Measurements from ENCODE around the gene MPG.
"Not testable (repeated sequence)": the region's sequence is repeated elsewhere in the genome, so short reads cannot be mapped to it uniquely, and the experiment has no call there.

The MPG gene

GRCh38 chr16:112153-112840, 34.3 kb downstream of the MPG start:
- DNase-seq (ENCODE audit: low read depth in 2 of 3, low spot score in 2 of 3): no peak

DNA sequence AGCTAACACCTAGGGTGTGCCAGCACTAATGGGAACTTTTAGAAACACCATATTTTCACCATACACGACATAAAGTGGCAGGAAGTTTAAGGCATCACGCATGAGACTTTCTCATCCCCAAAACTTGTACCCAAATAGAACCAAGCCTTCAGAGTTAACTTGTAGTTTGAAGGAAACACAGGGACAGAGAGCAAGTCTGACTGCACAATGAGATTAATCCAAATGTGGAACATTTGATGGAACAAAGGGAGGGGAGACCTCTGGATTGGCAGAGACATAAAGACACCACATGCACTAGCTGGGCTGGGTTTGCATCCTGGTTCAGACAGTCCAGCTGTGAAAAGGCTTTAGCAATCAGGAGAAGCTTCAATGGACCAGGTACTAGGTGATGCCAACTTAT, 36.3 kb downstream of the MPG start:
- DNase-seq (ENCODE audit: low read depth in 2 of 3, low spot score in 2 of 3): no peak

- DNase-seq (ENCODE audit: low read depth in 2 of 3, low spot score in 2 of 3): no peak
Measured at GRCh38 chr16:116015-116414, 38.0 kb downstream of the MPG start.

DNA sequence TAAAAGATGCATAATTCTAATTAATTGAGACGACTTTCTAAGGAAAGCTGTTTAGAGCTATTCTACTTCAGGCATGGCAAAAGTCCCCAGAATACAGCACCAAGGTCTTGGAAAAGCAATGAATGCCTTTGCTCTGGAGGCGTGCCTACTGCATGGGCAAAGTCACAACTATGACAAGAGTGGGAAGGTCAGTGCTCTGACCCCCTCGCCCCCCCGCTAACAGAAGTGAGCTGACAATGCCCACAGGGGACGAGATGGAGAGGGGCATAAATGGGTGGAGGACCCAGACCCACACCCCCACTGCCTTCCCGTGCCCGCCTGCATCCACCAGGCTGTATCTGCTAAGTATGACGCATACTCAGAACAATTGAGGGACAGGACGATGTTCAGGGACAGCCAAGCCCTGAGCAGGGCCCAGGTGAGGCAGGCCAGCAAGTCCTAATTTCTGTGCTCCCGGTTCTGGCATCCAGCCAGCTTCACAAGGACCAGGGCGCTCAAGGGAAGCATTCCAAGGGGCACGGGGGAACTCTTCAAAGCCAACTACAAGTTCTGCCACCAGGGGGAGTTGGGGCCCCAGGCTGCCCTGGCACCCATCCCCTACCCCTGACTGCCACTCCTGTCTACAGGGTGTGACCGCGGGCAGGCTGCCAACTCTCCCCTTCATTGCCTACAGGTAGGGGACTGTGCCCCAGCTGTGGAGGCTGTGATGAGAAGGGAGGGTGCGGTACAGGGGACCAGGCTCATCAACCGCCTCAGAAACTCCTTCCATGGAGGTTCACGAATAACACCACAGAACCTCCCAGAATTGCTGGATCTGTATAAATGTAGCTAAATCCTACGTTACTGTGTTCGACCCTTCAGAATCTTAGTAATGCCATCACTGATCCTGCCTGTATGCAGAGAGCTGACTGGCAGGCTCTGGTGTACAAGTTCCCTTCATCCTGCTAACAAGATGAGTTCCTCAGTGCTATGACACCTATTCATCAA, 39.6 kb downstream of the MPG start:
- peak in 1 of 3 experiments; percentile 32 for DNase-seq (ENCODE audit: low read depth in 2 of 3, low spot score in 2 of 3)

GRCh38 chr16:118857-119256, 40.8 kb downstream of the MPG start:
- no peak for DNase-seq (ENCODE audit: low read depth in 2 of 3, low spot score in 2 of 3)

GRCh38 chr16:119295-119694, 41.3 kb downstream of the MPG start:
- DNase-seq (ENCODE audit: low read depth in 2 of 3, low spot score in 2 of 3): no peak

DNA sequence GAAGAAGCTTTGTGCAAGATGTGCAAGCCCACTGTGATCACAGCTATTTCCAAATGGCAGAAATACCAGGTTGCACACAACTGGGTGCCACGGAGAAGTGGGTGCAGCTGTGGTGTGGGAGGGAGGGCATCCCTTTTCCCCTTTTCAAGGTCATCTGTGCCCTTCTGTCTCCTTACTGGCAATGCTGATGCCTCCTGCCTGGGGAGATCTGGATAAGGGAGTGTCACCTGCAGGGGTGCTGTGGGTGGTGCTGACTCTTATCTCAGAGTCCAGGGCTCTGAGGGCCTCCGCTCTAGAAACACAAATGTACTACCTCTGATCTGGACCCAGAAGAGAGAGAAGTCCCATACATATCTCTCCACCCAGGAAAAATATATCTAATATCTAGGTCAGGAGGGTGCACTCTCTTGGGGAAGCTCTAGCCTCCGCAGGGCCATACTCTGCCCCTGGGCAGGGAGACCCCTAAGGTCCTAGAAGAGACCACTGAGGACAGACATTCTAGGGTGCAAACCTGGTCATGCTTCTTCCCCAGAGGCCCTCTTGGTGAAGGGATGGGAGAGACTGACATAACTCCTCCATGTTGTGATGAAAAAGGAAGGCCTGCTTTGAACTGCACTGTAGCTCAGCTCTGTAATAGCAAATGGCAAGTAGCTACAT, 41.9 kb downstream of the MPG start:
- DNase-seq (ENCODE audit: low read depth in 2 of 3, low spot score in 2 of 3): no peak

- no peak for DNase-seq (ENCODE audit: low read depth in 2 of 3, low spot score in 2 of 3)
Measured at GRCh38 chr16:120756-121155, 42.7 kb downstream of the MPG start.

DNA sequence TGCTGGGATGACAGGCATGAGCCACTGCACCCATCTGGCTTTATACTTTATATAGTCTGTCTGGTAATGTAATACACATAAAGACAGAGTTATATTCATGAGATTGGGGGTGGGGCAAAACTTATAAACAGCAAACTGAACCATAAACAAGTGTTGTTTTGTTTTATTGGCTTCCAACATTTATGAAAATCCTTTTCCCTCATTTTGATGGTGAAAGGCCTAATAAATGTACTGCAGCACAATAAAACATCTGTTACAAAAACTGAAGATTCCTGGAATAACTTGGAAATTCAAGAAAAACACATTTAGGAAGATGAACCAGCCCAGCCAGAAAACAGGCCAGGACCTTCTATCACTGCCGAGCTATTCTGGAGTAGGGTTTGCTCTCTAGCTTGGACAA, 44.3 kb downstream of the MPG start:
- no peak for DNase-seq (ENCODE audit: low read depth in 2 of 3, low spot score in 2 of 3)

GRCh38 chr16:123558-124350, 45.7 kb downstream of the MPG start:
- not testable (repeated sequence) for DNase-seq (ENCODE audit: low read depth in 2 of 3, low spot score in 2 of 3)

DNA sequence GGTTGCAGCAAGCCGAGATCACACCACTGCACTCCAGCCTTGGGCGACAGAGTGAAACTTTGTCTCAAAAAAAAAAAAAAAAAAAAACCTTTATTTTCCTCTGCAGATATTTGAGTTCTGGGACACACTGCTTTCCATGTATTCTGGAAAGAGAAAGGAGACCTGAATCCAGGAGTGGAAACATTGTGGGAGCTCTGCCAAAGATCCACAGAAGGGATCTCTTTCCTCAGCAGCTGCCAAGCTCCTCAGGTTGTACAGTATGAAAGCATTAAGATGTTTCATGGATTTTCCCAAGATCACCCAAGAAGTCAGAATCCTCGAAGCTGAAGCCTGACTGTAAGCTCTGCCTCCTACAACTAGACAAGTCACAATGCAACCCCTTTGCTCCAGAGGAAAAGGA, 47.0 kb downstream of the MPG start:
- no peak for DNase-seq (ENCODE audit: low read depth in 2 of 3, low spot score in 2 of 3)

DNA sequence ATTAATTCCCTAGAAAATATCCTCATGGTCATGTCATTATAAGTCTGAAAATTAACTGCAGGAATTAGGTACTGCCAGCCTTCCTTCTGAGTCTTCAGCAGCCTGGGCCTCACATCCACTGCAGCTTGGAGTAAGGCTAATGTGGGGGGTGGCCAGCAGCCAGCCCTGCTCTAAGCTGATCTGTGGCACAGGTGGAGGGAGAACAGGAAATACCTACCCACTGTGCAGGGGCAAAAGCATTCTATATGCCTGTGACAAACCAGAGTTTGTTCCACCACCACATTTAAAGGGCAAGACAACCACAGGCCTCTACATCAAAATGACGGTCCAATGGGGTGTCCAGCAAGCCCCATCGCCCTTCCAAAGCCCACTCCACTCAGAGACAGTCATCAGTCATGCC, 51.0 kb downstream of the MPG start:
- DNase-seq (ENCODE audit: low read depth in 2 of 3, low spot score in 2 of 3): no peak

- no peak for DNase-seq (ENCODE audit: low read depth in 2 of 3, low spot score in 2 of 3)
Measured at GRCh38 chr16:130533-131173, 52.6 kb downstream of the MPG start.

GRCh38 chr16:132120-132519, 54.1 kb downstream of the MPG start:
- DNase-seq (ENCODE audit: low read depth in 2 of 3, low spot score in 2 of 3): no peak

- no peak for DNase-seq (ENCODE audit: low read depth in 2 of 3, low spot score in 2 of 3)
Measured at GRCh38 chr16:133716-134115, 55.7 kb downstream of the MPG start.
